ENCODE results near the gene B2M.

DNA sequence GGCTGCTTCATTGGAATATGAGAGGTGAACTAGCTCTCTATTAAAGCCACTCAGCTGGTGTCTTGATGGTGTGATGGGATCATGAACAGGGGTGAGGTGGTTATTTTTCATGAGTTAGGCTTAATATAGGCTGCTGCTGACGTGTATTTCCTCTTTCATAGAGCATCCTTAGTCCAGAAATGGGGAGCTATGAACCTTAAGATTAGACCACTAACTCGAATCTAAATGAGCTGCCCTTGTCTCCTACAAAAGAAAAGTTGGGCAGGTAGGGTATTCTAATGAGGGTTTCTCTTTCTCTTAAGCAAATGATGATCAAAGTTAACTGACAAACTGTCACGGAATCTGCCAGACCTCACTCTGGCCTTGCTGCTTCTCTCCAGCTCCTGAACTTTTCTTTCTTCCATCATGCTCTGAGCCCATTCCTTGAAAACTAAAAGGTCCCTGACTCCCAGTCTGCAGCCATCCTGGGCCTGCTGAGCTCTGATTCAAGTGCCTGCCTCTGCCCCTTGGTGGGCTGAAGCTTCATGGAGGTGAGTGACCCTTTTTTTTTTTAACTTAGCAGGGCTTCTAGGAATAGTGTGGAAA lies 25.0 kb downstream of the B2M start, which contains the start of gene TRIM69:
- TF ChIP-seq, protein P1, sequence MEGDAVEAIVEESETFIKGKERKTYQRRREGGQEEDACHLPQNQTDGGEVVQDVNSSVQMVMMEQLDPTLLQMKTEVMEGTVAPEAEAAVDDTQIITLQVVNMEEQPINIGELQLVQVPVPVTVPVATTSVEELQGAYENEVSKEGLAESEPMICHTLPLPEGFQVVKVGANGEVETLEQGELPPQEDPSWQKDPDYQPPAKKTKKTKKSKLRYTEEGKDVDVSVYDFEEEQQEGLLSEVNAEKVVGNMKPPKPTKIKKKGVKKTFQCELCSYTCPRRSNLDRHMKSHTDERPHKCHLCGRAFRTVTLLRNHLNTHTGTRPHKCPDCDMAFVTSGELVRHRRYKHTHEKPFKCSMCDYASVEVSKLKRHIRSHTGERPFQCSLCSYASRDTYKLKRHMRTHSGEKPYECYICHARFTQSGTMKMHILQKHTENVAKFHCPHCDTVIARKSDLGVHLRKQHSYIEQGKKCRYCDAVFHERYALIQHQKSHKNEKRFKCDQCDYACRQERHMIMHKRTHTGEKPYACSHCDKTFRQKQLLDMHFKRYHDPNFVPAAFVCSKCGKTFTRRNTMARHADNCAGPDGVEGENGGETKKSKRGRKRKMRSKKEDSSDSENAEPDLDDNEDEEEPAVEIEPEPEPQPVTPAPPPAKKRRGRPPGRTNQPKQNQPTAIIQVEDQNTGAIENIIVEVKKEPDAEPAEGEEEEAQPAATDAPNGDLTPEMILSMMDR (IDR thresholded peaks at IDR 0.05; ENCODE audit: low read length), result no peak
- TF ChIP-seq EZH2 (optimal IDR thresholded peaks at IDR 0.05; ENCODE audit: low read depth, low read length) (no peak), EZH2phosphoT487 (IDR thresholded peaks at IDR 0.05; ENCODE audit: low read length) (no peak)

All from MM.1S (cell line).